Measurements from ENCODE around the gene ZNF484. TPM values are rescaled to one million over a fixed set of nuclear protein-coding genes. Genes with fewer than 3 reads are reported as not detected.
"Not testable (repeated sequence)": the region's sequence is repeated elsewhere in the genome, so short reads cannot be mapped to it uniquely, and the experiment has no call there.

Gene ZNF484
- total RNA-seq (10 to 100 TPM; 10.4 to 10.5 TPM), polyA plus RNA-seq (ENCODE audit: insufficient read depth, low read depth, low replicate concordance) (2.5 TPM)
- long read RNA-seq, donor 1, partial matches to known transcripts, result 0 of 4 reads
- long read RNA-seq, donor 1, other reads (novel, unspliced or antisense), result 0 of 4 reads
- long read RNA-seq, donor 2, partial matches to known transcripts, result 0 of 1 reads
- long read RNA-seq, donor 2, other reads (novel, unspliced or antisense), result 0 of 1 reads

GRCh38 chr9:92877531-92878430 is at the start of gene ZNF484:
TSS of gene ZNF484 (minus strand) at chr9:92878038. CDS start at chr9:92875029, 3,009 bp downstream.
- intact Hi-C loops (cut with DNase I; ENCODE audit: low total_unique reads), result no loop called here
- WGBS, 2 donors, result 11 to 15% methylated on average over 28 of the region's 28 CpGs
- DNase-seq, result peak; percentile 98

GRCh38 chr9:92920437-92920836 is 42.6 kb upstream of the ZNF484 start:
- 95 to 96% methylated on average over 1 of the region's 1 CpG for WGBS, 2 donors
- H3K27me3 ChIP-seq, result no peaks in the 10 kb centered on the region
- TF ChIP-seq CTCF (IDR thresholded peaks at IDR 0.05) (no peak), POLR2A (IDR thresholded peaks at IDR 0.05) (no peak)
- no peaks in the 10 kb centered on the region for H3K9me3 ChIP-seq
- H3K36me3 ChIP-seq (ENCODE audit: low read depth, missing control alignments), result no peaks in the 10 kb centered on the region
- no peaks in the 10 kb centered on the region for H3K4me1 ChIP-seq
- intact Hi-C loops (cut with DNase I; ENCODE audit: low total_unique reads), result no loop called here
- no peak for DNase-seq
- H3K27ac ChIP-seq, result no peak overlapping the region
- no peak overlapping the region for H3K4me3 ChIP-seq

More at GRCh38 chr9:92877531-92878430, at the start of gene ZNF484:
- H3K9me3 ChIP-seq, result no peaks in the 10 kb centered on the region
- H3K27ac ChIP-seq, result peak within 1 kb of the TSS; percentile 75 to 83
- peak within 1 kb of the TSS; percentile 63 to 83 for H3K4me3 ChIP-seq
- H3K27me3 ChIP-seq, result no peaks in the 10 kb centered on the region
- TF ChIP-seq CTCF (IDR thresholded peaks at IDR 0.05) (no peak), POLR2A (IDR thresholded peaks at IDR 0.05) (no peak)
- H3K36me3 ChIP-seq (ENCODE audit: low read depth, missing control alignments), result no peaks in the 10 kb centered on the region
- H3K4me1 ChIP-seq, result no peaks in the 10 kb centered on the region

DNA sequence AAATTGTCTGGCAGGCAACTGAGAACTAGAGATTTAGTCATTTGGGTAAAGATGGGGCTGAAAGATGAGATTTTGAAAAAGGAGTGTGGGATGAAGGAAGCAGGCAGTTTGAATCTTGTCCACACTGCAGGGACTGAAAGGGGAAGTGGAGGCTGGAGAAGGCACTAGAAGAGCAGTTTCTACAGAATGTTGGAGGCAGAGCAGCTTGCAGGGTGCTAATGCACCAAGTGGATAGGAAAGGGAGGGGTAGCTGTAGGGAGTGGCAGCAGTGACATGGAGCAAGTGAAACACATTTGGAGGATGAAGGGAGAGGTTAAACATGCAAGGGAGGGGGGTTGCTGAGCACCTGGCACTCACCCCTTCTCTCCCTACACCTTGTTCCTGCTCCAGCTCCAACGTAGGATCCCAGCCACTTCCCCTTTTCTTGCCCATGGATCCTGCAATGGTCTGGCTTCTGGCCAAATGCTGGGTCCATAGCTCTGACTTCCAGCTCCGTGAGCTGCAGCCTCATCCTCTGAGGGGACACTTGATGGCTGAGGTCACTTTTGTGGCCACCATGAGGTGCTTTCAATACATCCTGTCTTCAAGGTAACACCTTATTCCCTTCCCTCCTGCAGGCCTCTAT is 39.5 kb upstream of the ZNF484 start:
- no peak overlapping the region for H3K4me3 ChIP-seq
- no peaks in the 10 kb centered on the region for H3K27me3 ChIP-seq
- no peaks in the 10 kb centered on the region for H3K4me1 ChIP-seq
- TF ChIP-seq CTCF (IDR thresholded peaks at IDR 0.05) (no peak), POLR2A (IDR thresholded peaks at IDR 0.05) (no peak)
- DNase-seq, result no peak
- intact Hi-C loops (cut with DNase I; ENCODE audit: low total_unique reads), result no loop called here
- H3K9me3 ChIP-seq, result no peaks in the 10 kb centered on the region
- no peak overlapping the region for H3K27ac ChIP-seq
- no peaks in the 10 kb centered on the region for H3K36me3 ChIP-seq (ENCODE audit: low read depth, missing control alignments)
- WGBS, 2 donors, result 61 to 73% methylated on average over 2 of the region's 2 CpGs

- H3K36me3 ChIP-seq (ENCODE audit: low read depth, missing control alignments), result no peaks in the 10 kb centered on the region
- no peak overlapping the region for H3K27ac ChIP-seq
- H3K4me3 ChIP-seq, result peak overlapping the region in 1 of 2 donors; percentile 32
- intact Hi-C loops (cut with DNase I; ENCODE audit: low total_unique reads), result no loop called here
- H3K27me3 ChIP-seq, result no peaks in the 10 kb centered on the region
- H3K9me3 ChIP-seq, result no peaks in the 10 kb centered on the region
- H3K4me1 ChIP-seq, result peaks cover 5% of the 10 kb centered on the region
- 35 to 38% methylated on average over 11 of the region's 11 CpGs for WGBS, 2 donors
- TF ChIP-seq CTCF (IDR thresholded peaks at IDR 0.05) (no peak), POLR2A (IDR thresholded peaks at IDR 0.05) (no peak)
- peak; percentile 46 for DNase-seq
Measured at GRCh38 chr9:92911511-92912475, 34.0 kb upstream of the ZNF484 start.

GRCh38 chr9:92905137-92905536 is 27.3 kb upstream of the ZNF484 start:
- WGBS, 2 donors, result 56 to 66% methylated on average over 6 of the region's 6 CpGs
- DNase-seq, result not testable (repeated sequence)

More at GRCh38 chr9:92905137-92905536, 27.3 kb upstream of the ZNF484 start:
- H3K4me1 ChIP-seq; H3K4me3 ChIP-seq; H3K36me3 ChIP-seq (ENCODE audit: low read depth, missing control alignments); intact Hi-C loops (cut with DNase I; ENCODE audit: low total_unique reads); H3K9me3 ChIP-seq; H3K27me3 ChIP-seq; H3K27ac ChIP-seq: not testable (repeated sequence)
